Colonic mucosa (tissue), 4 donors: ENCODE results near the gene PAPOLA. TPM values are rescaled to one million over a fixed set of nuclear protein-coding genes. Genes with fewer than 3 reads are reported as not detected.

Source experiments
- DNase-seq: peaks from one replicate; pipeline ENCODE4 v3.0.0-alpha.2; 2020
- H3K27ac ChIP-seq: fragments of 200-600 bp; one replicate; pipeline ENCODE4 v1.8.0; 2021
- H3K27me3 ChIP-seq: fragments of 200-600 bp; one replicate; pipeline ENCODE4 v1.8.0; 2021
- H3K36me3 ChIP-seq: fragments of 200-600 bp; one replicate; pipeline ENCODE4 v1.8.0; 2021
- H3K4me1 ChIP-seq: fragments of 200-600 bp; one replicate; pipeline ENCODE4 v1.8.0; 2021; ENCODE audit warnings: mild to moderate bottlenecking
- H3K4me3 ChIP-seq: fragments of 200-600 bp; one replicate; pipeline ENCODE4 v1.8.0; 2021
- H3K9ac ChIP-seq, 2 donors: one replicate each; pipeline ENCODE4 v1.7.0; 2013; ENCODE audit warnings: control low read depth in 2 of 2, low read depth in 2 of 2, low read length in 2 of 2
- H3K9me3 ChIP-seq: fragments of 200-600 bp; one replicate; pipeline ENCODE4 v1.8.0; 2021
- intact Hi-C: fragments of 100-400 bp; cut with DNase I; formaldehyde crosslinking; loops from one replicate; pipeline ENCODE4 v1.14.1; 2022
- total RNA-seq, 2 donors: library from RNA; stranded (reverse); fragmentation: NEBNext Ultra II Directional in 1 of 2; extraction: Animal tissue kit (Norgen Biotek cat#: 25700) in 1 of 2; gene quantifications; one replicate each; pipeline ENCODE4 v1.2.1, GENCODE V29; 2021
- TF ChIP-seq, protein P1 (sequence below): fragments of 200-600 bp; IDR thresholded peaks from one replicate; pipeline ENCODE4 v1.8.0; 2022; ENCODE audit warnings: antibody characterized with exemption, mild to moderate bottlenecking
- donor health status: healthy.
- donor health status: DM: no; HTN: no; CAD: no.
- donor health status: DM: no; HTN: no; CAD: no.

Gene PAPOLA
- total RNA-seq, 2 donors from 2014 or later = 176 to 196 TPM

DNA sequence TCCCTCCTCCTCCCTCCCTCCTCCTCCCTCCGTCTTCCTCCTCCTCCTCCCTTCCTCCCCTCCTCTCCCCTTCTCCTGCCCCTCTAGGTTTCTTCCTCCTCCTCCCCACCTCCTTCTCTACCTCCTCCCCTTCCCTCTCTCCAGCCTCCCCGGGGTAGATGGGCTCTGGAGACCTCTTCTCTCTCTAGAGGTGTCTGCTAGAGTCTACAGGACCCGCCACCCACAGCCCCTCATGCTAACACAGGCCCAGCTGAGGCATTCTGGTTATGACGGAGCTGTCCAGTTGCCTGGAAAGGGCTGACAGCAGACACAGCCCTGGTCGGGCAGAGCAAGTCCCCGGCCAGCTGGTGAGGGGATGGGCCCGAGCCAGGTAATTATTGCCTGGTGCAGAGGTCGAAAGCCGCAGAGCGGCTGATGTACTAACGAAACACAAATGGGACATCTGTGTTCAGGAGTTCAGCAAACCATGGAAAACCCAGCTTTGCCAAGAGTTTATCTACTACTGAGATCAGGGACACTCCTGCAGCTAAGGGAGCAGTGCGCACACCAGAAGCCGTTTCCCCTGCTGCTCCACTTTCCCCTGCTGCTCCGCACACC is 96.2 kb downstream of the PAPOLA start:
- Histone ChIP-seq H3K9ac (no peak overlapping the region), H3K4me3 (no peak overlapping the region), H3K27me3 (no peaks in the 10 kb centered on the region), H3K9me3 (no peaks in the 10 kb centered on the region), H3K36me3 (no peaks in the 10 kb centered on the region), H3K27ac (no peak overlapping the region), H3K4me1 (no peaks in the 10 kb centered on the region)
- DNase-seq = no peak
- TF ChIP-seq, protein P1, sequence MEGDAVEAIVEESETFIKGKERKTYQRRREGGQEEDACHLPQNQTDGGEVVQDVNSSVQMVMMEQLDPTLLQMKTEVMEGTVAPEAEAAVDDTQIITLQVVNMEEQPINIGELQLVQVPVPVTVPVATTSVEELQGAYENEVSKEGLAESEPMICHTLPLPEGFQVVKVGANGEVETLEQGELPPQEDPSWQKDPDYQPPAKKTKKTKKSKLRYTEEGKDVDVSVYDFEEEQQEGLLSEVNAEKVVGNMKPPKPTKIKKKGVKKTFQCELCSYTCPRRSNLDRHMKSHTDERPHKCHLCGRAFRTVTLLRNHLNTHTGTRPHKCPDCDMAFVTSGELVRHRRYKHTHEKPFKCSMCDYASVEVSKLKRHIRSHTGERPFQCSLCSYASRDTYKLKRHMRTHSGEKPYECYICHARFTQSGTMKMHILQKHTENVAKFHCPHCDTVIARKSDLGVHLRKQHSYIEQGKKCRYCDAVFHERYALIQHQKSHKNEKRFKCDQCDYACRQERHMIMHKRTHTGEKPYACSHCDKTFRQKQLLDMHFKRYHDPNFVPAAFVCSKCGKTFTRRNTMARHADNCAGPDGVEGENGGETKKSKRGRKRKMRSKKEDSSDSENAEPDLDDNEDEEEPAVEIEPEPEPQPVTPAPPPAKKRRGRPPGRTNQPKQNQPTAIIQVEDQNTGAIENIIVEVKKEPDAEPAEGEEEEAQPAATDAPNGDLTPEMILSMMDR = no peak
- intact Hi-C loops = no loop called here

- no peaks in the 10 kb centered on the region for H3K27me3 ChIP-seq
- H3K9ac ChIP-seq = no peak overlapping the region
- no peak for DNase-seq
- TF ChIP-seq, protein P1 = no peak
- no peak overlapping the region for H3K27ac ChIP-seq
- no peak overlapping the region for H3K4me3 ChIP-seq
- H3K4me1 ChIP-seq = no peaks in the 10 kb centered on the region
- H3K9me3 ChIP-seq = no peaks in the 10 kb centered on the region
- intact Hi-C loops = no loop called here
- H3K36me3 ChIP-seq = no peaks in the 10 kb centered on the region
These were observed 96.9 kb downstream of the PAPOLA start for GRCh38 chr14:96599076-96599475.

- DNase-seq = no peak
- no peaks in the 10 kb centered on the region for H3K27me3 ChIP-seq
- intact Hi-C loops = no loop called here
- TF ChIP-seq, protein P1 = no peak
- H3K27ac ChIP-seq = no peak overlapping the region
- H3K4me1 ChIP-seq = no peaks in the 10 kb centered on the region
- H3K36me3 ChIP-seq = no peaks in the 10 kb centered on the region
- H3K9me3 ChIP-seq = no peaks in the 10 kb centered on the region
- H3K9ac ChIP-seq = no peak overlapping the region
- no peak overlapping the region for H3K4me3 ChIP-seq
These were observed 100.0 kb downstream of the PAPOLA start for GRCh38 chr14:96602186-96602585.

- H3K9ac ChIP-seq = no peak overlapping the region
- TF ChIP-seq, protein P1 = no peak
- no peaks in the 10 kb centered on the region for H3K36me3 ChIP-seq
- no peaks in the 10 kb centered on the region for H3K4me1 ChIP-seq
- no peak for DNase-seq
- no peak overlapping the region for H3K27ac ChIP-seq
- intact Hi-C loops = no loop called here
- H3K4me3 ChIP-seq = no peak overlapping the region
- no peaks in the 10 kb centered on the region for H3K27me3 ChIP-seq
- no peaks in the 10 kb centered on the region for H3K9me3 ChIP-seq
These were observed 101.4 kb downstream of the PAPOLA start for GRCh38 chr14:96603350-96604255.

GRCh38 chr14:96614481-96614881 is 112.3 kb downstream of the PAPOLA start:
- no peaks in the 10 kb centered on the region for H3K36me3 ChIP-seq
- TF ChIP-seq, protein P1 = no peak
- H3K27me3 ChIP-seq = no peaks in the 10 kb centered on the region
- H3K4me3 ChIP-seq = no peak overlapping the region
- H3K9me3 ChIP-seq = no peaks in the 10 kb centered on the region
- H3K9ac ChIP-seq = no peak overlapping the region
- intact Hi-C loops = no loop called here
- H3K4me1 ChIP-seq = no peaks in the 10 kb centered on the region
- no peak overlapping the region for H3K27ac ChIP-seq
- DNase-seq = no peak
